Heart left ventricle (tissue), 13 donors: ENCODE data around the gene CENPA.

ENCODE experiments used
- CTCF ChIP-seq, 12 donors: fragments of 200-600 bp; sonication (generic) in 4 of 12; IDR thresholded peaks; one replicate each; pipeline versions ENCODE4 v1.5.0 to v1.8.0; 2018 to 2022; ENCODE audit warnings: antibody characterized with exemption in 12 of 12, mild to moderate bottlenecking in 5 of 12
- POLR2A ChIP-seq, 2 donors: fragments of 450-650 bp; IDR thresholded peaks; one replicate each; pipeline ENCODE4 v1.6.1; 2017; ENCODE audit warnings: antibody characterized with exemption in 2 of 2, mild to moderate bottlenecking in 2 of 2, moderate library complexity in 2 of 2
- donor health status: ischemic (EF 13 %, LVEDD 7.1; RV severe dilation, severe dysfunction).
- donor health status: DM: no; HTN: yes; CAD: no.
- donor health status: DM: no; HTN: no; CAD: no.
- donor health status: ischemic (EF 25% LVEDD 6.9; RV normal size, moderate dysfunction).
- donor health status: ischemic (EF 25% LVEDD 5.7; RV mildly dilated, moderate dysfunction).
- donor health status: ischemic (EF 35%, LVEDD 5.7; RV mildly dilated, moderate dysfunction).
- donor health status: nonischemic (EF 11% LVEDD 7.7; RV severe dilation, severe dysfunction).
- donor health status: DM: yes; HTN: yes; CAD: no.
- donor health status: PGD.
- donor health status: ischemic (EF 29% LVEDD 5.4; RV normal size, mild dysfunction).
- donor health status: nonischemic (EF 23%, LVEDD 6.1; RV moderate dilation, normal function).

GRCh38 chr2:26742048-26742770 lies 43.6 kb upstream of the CENPA start:
- TF ChIP-seq CTCF (IDR thresholded peaks at IDR 0.05), result no peak
- no peak for TF ChIP-seq POLR2A (IDR thresholded peaks at IDR 0.05)
